HEK293T (cell line): Measurements from ENCODE around the gene SAMD11.
"Not testable (repeated sequence)": the region's sequence is repeated elsewhere in the genome, so short reads cannot be mapped to it uniquely, and the experiment has no call there.

ENCODE experiments used
- CTCF ChIA-PET: fragments of 350-600 bp; formaldehyde crosslinking; extraction: SDS; loops from one replicate; lab custom pipeline; 2021; ENCODE audit warnings: antibody characterized with exemption, inconsistent platforms; lab: Yijun Ruan, JAX
- POLR2A ChIA-PET: fragments of 350-600 bp; formaldehyde crosslinking; extraction: SDS; loops from one replicate; lab custom pipeline; 2020; ENCODE audit warnings: antibody characterized with exemption, inconsistent platforms; lab: Yijun Ruan, JAX
- DNase-seq: peaks from one replicate; pipeline ENCODE4 v3.0.0; 2012; ENCODE audit warnings: mixed read lengths; ENCODE audit errors: extremely low spot score
- ARNT ChIP-seq: fragments of 450-650 bp; IDR thresholded peaks from 2 replicates; pipeline ENCODE4 v1.6.1; 2017; ENCODE audit warnings: mild to moderate bottlenecking
- BHLHE40 ChIP-seq: fragments of 450-650 bp; IDR thresholded peaks from 2 replicates; pipeline ENCODE4 v1.6.1; 2016; ENCODE audit warnings: mild to moderate bottlenecking, moderate library complexity, borderline replicate concordance
- CTBP1 ChIP-seq: fragments of 450-650 bp; IDR thresholded peaks from 2 replicates; pipeline ENCODE4 v1.6.1; 2016; ENCODE audit warnings: borderline replicate concordance
- ELF4 ChIP-seq: fragments of 450-650 bp; IDR thresholded peaks from 2 replicates; pipeline ENCODE4 v1.6.1; 2017; ENCODE audit warnings: antibody characterized with exemption
- FOXA1 ChIP-seq: fragments of 450-650 bp; IDR thresholded peaks from 2 replicates; pipeline ENCODE4 v1.6.1; 2016; ENCODE audit warnings: mild to moderate bottlenecking
- FOXK2 ChIP-seq: fragments of 450-650 bp; IDR thresholded peaks from 2 replicates; pipeline ENCODE4 v1.6.1; 2016; ENCODE audit warnings: mild to moderate bottlenecking
- FOXM1 ChIP-seq: fragments of 450-650 bp; IDR thresholded peaks from 2 replicates; pipeline ENCODE4 v1.6.1; 2017; ENCODE audit warnings: mild to moderate bottlenecking, borderline replicate concordance
- HDGF ChIP-seq: fragments of 450-650 bp; IDR thresholded peaks from 2 replicates; pipeline ENCODE4 v1.6.1; 2017; ENCODE audit warnings: antibody characterized with exemption, borderline replicate concordance
- L3MBTL2 ChIP-seq: fragments of 450-650 bp; conservative IDR thresholded peaks from 2 replicates; pipeline ENCODE4 v1.6.1; 2016; ENCODE audit warnings: mild to moderate bottlenecking
- LEF1 ChIP-seq: fragments of 450-650 bp; IDR thresholded peaks from 2 replicates; pipeline ENCODE4 v1.6.1; 2017; ENCODE audit warnings: mild to moderate bottlenecking, borderline replicate concordance
- NFRKB ChIP-seq: fragments of 450-650 bp; IDR thresholded peaks from 2 replicates; pipeline ENCODE4 v1.6.1; 2016; ENCODE audit warnings: mild to moderate bottlenecking, moderate library complexity
- SP1 ChIP-seq: fragments of 450-650 bp; IDR thresholded peaks from 2 replicates; pipeline ENCODE4 v1.6.1; 2017
- SUZ12 ChIP-seq: fragments of 450-650 bp; IDR thresholded peaks from 2 replicates; pipeline ENCODE4 v1.6.1; 2016; ENCODE audit warnings: mild to moderate bottlenecking
- TARDBP ChIP-seq: fragments of 450-650 bp; IDR thresholded peaks from 2 replicates; pipeline ENCODE4 v1.6.1; 2016
- ZNF384 ChIP-seq: fragments of 450-650 bp; IDR thresholded peaks from 2 replicates; pipeline ENCODE4 v1.6.1; 2016
- TF ChIP-seq, protein P1 (sequence below): fragments of 450-650 bp; IDR thresholded peaks from 2 replicates; pipeline ENCODE4 v1.6.1; 2016

Gene SAMD11

DNA sequence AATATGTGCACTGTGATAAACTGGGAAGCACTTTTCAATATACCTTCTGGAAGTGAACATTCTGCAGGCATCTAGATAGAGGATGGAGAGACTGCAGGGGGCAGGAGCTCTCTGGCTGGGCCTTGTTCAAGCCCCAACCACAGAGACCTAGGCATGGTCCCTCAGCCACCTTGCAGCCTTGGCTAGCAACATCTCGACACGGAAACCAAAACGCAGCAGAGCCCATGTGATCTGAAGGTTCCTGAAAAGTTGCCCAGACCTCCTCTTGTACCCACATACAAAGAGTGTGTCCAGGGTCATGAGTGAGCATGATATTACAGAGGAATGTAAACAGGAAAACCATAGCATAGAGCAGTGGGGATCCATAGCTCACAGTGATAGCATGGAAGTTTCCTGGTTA lies 33.1 kb upstream of the SAMD11 start:
- TF ChIP-seq BHLHE40, result no peak
- no peak for TF ChIP-seq SP1
- no peak for TF ChIP-seq SUZ12
- TF ChIP-seq NFRKB, result no peak
- no peak for TF ChIP-seq FOXA1
- TF ChIP-seq, protein P1, sequence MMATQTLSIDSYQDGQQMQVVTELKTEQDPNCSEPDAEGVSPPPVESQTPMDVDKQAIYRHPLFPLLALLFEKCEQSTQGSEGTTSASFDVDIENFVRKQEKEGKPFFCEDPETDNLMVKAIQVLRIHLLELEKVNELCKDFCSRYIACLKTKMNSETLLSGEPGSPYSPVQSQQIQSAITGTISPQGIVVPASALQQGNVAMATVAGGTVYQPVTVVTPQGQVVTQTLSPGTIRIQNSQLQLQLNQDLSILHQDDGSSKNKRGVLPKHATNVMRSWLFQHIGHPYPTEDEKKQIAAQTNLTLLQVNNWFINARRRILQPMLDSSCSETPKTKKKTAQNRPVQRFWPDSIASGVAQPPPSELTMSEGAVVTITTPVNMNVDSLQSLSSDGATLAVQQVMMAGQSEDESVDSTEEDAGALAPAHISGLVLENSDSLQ, result no peak
- no peak for TF ChIP-seq L3MBTL2
- no peak for TF ChIP-seq FOXK2
- no peak for TF ChIP-seq HDGF
- TF ChIP-seq FOXM1, result no peak
- no peak for TF ChIP-seq ELF4
- no peak for TF ChIP-seq CTBP1
- no peak for TF ChIP-seq ARNT
- CTCF ChIA-PET, result no interaction called here
- no peak for DNase-seq
- POLR2A ChIA-PET, result no interaction called here

DNA sequence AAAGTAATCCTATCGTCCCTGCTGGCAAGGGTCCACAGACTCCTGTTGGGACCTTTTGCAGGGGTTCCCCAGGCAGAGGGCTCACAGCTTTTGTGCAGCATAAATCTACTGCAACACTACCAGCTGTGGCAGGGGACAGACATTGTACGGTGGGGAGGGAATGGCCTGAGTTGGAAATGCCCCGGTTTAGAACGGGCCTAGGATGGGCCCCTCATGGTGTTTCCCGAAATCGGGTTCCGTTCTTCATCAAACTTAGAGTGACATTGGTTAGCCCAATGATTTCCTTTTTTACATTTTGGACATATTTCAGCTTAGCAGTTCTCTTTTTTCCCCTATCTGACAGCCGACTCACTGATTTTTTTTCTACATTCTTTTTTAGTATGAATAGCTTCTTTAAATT lies 26.5 kb upstream of the SAMD11 start:
- ChIA-PET CTCF (no interaction called here), POLR2A (no interaction called here)
- TF ChIP-seq TARDBP, result no peak
- DNase-seq, result no peak

DNA sequence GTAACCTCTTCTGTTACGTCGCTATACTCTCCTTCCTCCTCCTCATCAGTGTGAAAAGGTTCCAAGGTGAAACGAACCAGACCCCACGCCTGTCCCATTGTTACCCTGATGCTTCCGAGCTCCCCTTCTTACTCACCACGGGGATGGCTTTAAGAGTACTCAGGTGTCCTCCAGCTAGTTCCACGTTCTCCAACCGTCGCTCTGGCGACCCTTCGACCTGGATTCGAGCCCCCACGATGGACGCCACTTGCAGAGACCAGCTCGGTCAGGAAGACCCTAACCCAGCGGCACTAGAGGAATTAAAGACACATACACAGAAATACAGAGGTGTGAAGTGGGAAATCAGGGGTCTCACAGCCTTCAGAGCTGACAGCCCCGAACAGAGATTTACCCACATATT lies 25.8 kb upstream of the SAMD11 start:
- CTCF ChIA-PET, POLR2A ChIA-PET, DNase-seq: not testable (repeated sequence)

DNA sequence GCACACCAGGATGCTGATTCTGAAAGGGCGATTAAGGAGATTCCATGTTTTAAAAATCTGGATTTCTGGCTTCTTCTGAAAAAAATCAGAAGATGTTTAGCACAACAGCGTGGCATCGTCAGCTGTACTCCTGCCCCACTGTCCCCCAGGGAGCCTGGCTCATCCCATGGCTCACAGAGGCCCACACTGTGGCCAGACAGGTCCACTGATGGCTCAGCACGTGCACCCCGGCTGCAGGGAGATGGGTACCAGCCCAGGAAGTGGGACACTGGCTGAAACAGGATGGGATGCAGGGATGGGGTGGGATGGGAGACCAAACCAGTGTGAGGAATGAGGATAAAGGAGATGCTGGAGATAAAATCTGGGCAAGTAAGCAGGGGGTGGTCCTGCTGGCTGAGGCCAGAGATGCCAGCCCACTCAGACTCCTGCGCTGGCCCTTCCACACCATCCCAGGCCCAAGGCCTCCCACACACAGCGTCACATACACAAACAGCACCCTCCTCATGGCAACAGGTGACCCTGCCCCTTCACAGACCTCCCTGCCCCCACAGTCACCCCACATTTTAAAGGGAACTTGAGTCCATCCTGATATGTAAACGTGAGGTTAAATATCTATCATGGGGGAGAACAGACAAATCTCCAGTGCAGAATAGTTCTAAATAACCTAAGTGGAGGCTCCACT lies 23.9 kb upstream of the SAMD11 start:
- POLR2A ChIA-PET, result no interaction called here
- DNase-seq, result no peak

DNA sequence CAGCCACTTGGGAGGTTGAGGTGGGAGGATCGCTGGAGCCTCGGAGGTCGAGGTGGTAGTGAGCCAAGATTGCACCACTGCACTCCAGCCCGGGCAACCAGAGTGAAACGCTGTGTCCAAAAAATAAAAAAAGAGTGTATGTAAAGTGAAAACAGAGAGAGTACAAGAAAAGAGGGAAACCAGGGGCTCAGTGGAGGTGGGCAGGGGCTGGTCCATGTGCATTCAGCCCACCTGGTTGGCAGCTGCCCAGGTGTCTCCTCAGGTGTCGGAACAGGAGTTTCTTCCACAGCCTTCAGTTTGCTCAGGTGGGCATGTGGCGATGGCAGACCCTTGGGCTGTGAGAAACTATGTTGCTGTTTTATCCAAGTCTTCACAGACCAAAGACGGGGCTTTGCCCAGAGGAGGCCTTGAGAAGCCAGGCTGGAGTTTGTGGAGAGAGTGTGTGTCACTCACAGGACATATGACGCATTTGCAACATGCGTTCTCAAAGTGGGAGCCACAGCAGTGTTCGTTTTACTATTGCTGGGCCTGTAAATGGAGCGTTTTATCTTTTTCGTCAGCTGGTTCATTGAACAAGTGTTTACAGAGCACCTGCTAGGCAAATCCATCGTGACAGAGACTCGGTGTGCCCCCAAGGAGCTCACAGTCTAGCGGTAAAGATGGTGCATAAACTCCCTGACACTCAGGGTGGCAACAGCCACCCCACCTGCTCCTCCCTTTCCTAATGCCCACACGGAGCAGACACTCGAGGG lies 22.4 kb upstream of the SAMD11 start:
- ChIA-PET POLR2A (interaction anchor here (1.0 kb wide), 1 partner anchor 25 kb away, joined by 3 read pairs; no protein-coding TSS in a partner anchor), CTCF (no interaction called here)
- no peak for TF ChIP-seq CTBP1
- no peak for TF ChIP-seq LEF1
- TF ChIP-seq FOXK2, result no peak
- TF ChIP-seq FOXM1, result no peak
- TF ChIP-seq BHLHE40, result no peak
- TF ChIP-seq, protein P1, result no peak
- TF ChIP-seq SUZ12, result no peak
- no peak for TF ChIP-seq TARDBP
- no peak for TF ChIP-seq ZNF384
- no peak for TF ChIP-seq ELF4
- no peak for TF ChIP-seq ARNT
- no peak for TF ChIP-seq NFRKB
- no peak for TF ChIP-seq L3MBTL2
- no peak for TF ChIP-seq SP1
- no peak for TF ChIP-seq FOXA1
- no peak for TF ChIP-seq HDGF
- no peak for DNase-seq

More for the DNA sequence above, 23.9 kb upstream of the SAMD11 start:
- CTCF ChIA-PET, result no interaction called here
- no peak for TF ChIP-seq FOXM1

DNA sequence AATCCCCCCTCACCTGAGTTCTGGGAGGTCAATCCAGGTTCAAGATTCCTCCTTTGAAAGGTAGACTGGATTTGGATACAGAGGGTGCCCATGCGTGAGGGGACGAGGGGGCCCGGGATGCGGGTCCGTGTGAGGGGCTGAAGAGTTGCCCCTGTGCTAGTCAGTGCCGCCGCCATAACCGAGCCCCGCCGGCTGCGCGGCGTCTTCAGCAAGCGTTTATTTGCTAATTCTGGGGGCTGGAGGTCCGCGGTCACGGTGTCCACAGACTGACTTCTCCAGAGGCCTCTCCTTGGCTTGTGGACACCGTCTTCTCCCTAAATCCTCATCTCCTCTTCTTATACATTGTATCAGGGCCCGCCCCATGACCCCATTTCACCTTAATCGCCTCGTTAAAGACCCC lies 20.9 kb upstream of the SAMD11 start:
- TF ChIP-seq SUZ12 (no peak), L3MBTL2 (no peak), FOXK2 (no peak), FOXA1 (no peak)
- DNase-seq, result no peak
- CTCF ChIA-PET, result no interaction called here
- POLR2A ChIA-PET, result no interaction called here

DNA sequence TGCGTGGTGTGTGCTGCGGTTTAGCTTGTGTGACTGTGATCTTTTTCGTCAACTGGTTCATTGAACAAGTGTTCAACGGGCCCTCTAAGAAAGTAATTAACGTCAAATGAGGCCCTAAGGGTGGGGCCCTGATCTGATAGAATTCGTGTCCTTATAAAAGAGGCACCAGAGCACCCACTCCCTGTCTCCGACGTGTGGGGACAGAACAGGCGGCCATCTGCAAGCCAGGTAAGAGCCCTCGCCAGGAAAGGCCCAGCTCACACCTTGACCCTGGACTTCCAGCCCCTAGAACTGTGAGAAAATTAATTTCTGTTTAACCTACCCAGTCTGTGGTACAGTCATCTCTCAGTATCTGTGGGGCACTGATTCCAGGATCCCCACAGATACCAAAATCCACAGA lies 20.4 kb upstream of the SAMD11 start:
- CTCF ChIA-PET, result no interaction called here
- DNase-seq, result no peak
- no peak for TF ChIP-seq LEF1
- TF ChIP-seq NFRKB, result no peak
- no peak for TF ChIP-seq L3MBTL2
- TF ChIP-seq FOXK2, result no peak
- TF ChIP-seq, protein P1, result no peak
- TF ChIP-seq SUZ12, result no peak
- TF ChIP-seq HDGF, result no peak
- TF ChIP-seq TARDBP, result no peak
- no peak for TF ChIP-seq CTBP1
- no peak for TF ChIP-seq FOXA1
- no peak for TF ChIP-seq SP1
- TF ChIP-seq BHLHE40, result no peak
- TF ChIP-seq ELF4, result no peak
- no peak for TF ChIP-seq FOXM1
- TF ChIP-seq ZNF384, result no peak
- no peak for TF ChIP-seq ARNT
- POLR2A ChIA-PET, result no interaction called here
